Keratinocyte (primary cell): ENCODE measurements around the gene KCNF1.

Source experiments
- CTCF ChIP-seq, 3 experiments: IDR thresholded peaks in 1 of 3; conservative IDR thresholded peaks in 1 of 3; optimal IDR thresholded peaks in 1 of 3; 2 replicates in 2 of 3; 3 replicates in 1 of 3; pipeline versions ENCODE3 to v1.5.1; 2011; ENCODE audit warnings: low read length in 3 of 3, mild to moderate bottlenecking in 3 of 3, moderate library complexity in 2 of 3, control low read depth in 1 of 3, inconsistent platforms in 1 of 3; ENCODE audit not compliant: insufficient read depth in 2 of 3; ENCODE audit errors: extremely low read depth in 1 of 3
- EZH2 ChIP-seq: IDR thresholded peaks from one replicate; pipeline ENCODE4 v1.6.1; 2012; ENCODE audit warnings: inconsistent platforms, mild to moderate bottlenecking, low read length, moderate library complexity

GRCh38 chr2:10882568-10882967, 29.2 kb upstream of the KCNF1 start:
- no peak for TF ChIP-seq CTCF (optimal IDR thresholded peaks at IDR 0.05 in 1 of 3, IDR thresholded peaks at IDR 0.05 in 1 of 3, conservative IDR thresholded peaks at IDR 0.05 in 1 of 3; ENCODE audit: extremely low read depth in 1 of 3, insufficient read depth in 2 of 3, low read length in 3 of 3)
- no peak for TF ChIP-seq EZH2
